ENCODE measurements around the gene NUDT13. TPM values are rescaled to one million over a fixed set of nuclear protein-coding genes. Genes with fewer than 3 reads are reported as not detected.

NUDT13 gene
- total and polyA plus RNA-seq, 9 of the 15 experiments (the other 6 are each of a cell fraction or from before 2014, with no cell fraction given), result 4.7 to 11.1 (median 5.6) TPM

GRCh38 chr10:73163096-73163495 is 52.8 kb downstream of the NUDT13 start:
- no peak overlapping the region for H2AFZ ChIP-seq (ENCODE audit: low read depth, low read length)
- BruUV-seq (replicated peaks), result no TSS peak
- H3K27ac ChIP-seq (ENCODE audit: extremely low read depth, low read depth, low read length), result no peak overlapping the region
- intact Hi-C loops (cut with micrococcal nuclease), result no loop called here
- no peaks in the 10 kb centered on the region for H3K27me3 ChIP-seq (ENCODE audit: control insufficient read depth in 2 of 2, insufficient read depth in 2 of 2, low read length in 2 of 2)
- DNase-seq (ENCODE audit: extremely low read depth in 1 of 4, low spot score in 3 of 4), result no peak
- H3K4me1 ChIP-seq (replicated peaks in 1 of 2; ENCODE audit: control insufficient read depth in 2 of 2, insufficient read depth in 2 of 2, low read length in 2 of 2), result peaks cover 0 to 4% of the 10 kb centered on the region in 2 experiments; a peak in 1 of 5 replicates
- ChIA-PET CTCF (ENCODE audit: low intra/inter-chr PET ratio) (no interaction called here), POLR2A (interaction anchor here (0.9 to 1.6 kb wide), 6 partner anchors 9 to 66 kb away, joined by 3 to 5 read pairs (median 3); no protein-coding TSS in a partner anchor)
- 100% methylated on average over 2 of the region's 2 CpGs for WGBS (ENCODE audit: insufficient coverage, low coverage, missing lambda C conversion rate)
- H3K4me2 ChIP-seq (ENCODE audit: insufficient read depth, low read length), result no peak overlapping the region
- ATAC-seq, result no peak
- H3K9me3 ChIP-seq (replicated peaks; ENCODE audit: control insufficient read depth, insufficient read depth, low read depth, low read length), result no peaks in the 10 kb centered on the region
- peaks cover 81% of the 10 kb centered on the region for H3K79me2 ChIP-seq (ENCODE audit: control insufficient read depth, insufficient read depth, low read length)
- no peaks in the 10 kb centered on the region for H4K20me1 ChIP-seq (replicated peaks; ENCODE audit: control insufficient read depth, insufficient read depth, low read length)
- H3K9me1 ChIP-seq (ENCODE audit: control insufficient read depth, insufficient read depth, low read length), result no peaks in the 10 kb centered on the region
- TF ChIP-seq POLR2AphosphoS5 (IDR thresholded peaks at IDR 0.05; ENCODE audit: control insufficient read depth, insufficient read depth, low read depth, low read length) (no peak), KAT7 (CRISPR knock-in tag; IDR thresholded peaks at IDR 0.05; ENCODE audit: borderline replicate concordance) (peak; percentile 34; the same call in 1 of the 2 replicates), RBFOX2 (IDR thresholded peaks at IDR 0.05; ENCODE audit: low read depth, low read length) (peak; percentile 31; the same call in 1 of the 2 replicates)
- peaks cover 56% of the 10 kb centered on the region for H3K36me3 ChIP-seq (ENCODE audit: control insufficient read depth, insufficient read depth, low read length)
- in situ Hi-C loops (cut with MboI), result no loop called here
- H3K4me3 ChIP-seq, result no peak overlapping the region
- no peak overlapping the region for H3K9ac ChIP-seq (ENCODE audit: insufficient read depth in 1 of 2, low read depth in 2 of 2, low read length in 2 of 2)
- FAIRE-seq, result no peak

GRCh38 chr10:73166972-73167371 is 56.7 kb downstream of the NUDT13 start:
- H2AFZ ChIP-seq (ENCODE audit: low read depth, low read length), result no peak overlapping the region
- 14% methylated on average over 2 of the region's 2 CpGs for WGBS (ENCODE audit: insufficient coverage, low coverage, missing lambda C conversion rate)
- no peaks in the 10 kb centered on the region for H4K20me1 ChIP-seq (replicated peaks; ENCODE audit: control insufficient read depth, insufficient read depth, low read length)
- H3K4me3 ChIP-seq, result peak overlapping the region; percentile 67
- H3K9me1 ChIP-seq (ENCODE audit: control insufficient read depth, insufficient read depth, low read length), result no peaks in the 10 kb centered on the region
- no peaks in the 10 kb centered on the region for H3K9me3 ChIP-seq (replicated peaks; ENCODE audit: control insufficient read depth, insufficient read depth, low read depth, low read length)
- 0 out of 2 replicates have a peak, but pooled peaks have one; percentile 15 for TF ChIP-seq CHAMP1 (IDR thresholded peaks at IDR 0.05)
- TF ChIP-seq RBM25 (IDR thresholded peaks at IDR 0.05; ENCODE audit: low read depth, low read length, severe bottlenecking), result peak; percentile 63
- no peak for TF ChIP-seq COPS2 (conservative IDR thresholded peaks at IDR 0.05)
- TF ChIP-seq ELF4 (CRISPR knock-in tag; IDR thresholded peaks at IDR 0.05), result no peak
- 0 out of 2 replicates have a peak, but pooled peaks have one; percentile 10 for TF ChIP-seq BCOR (IDR thresholded peaks at IDR 0.05)
- H3K4me2 ChIP-seq (ENCODE audit: insufficient read depth, low read length), result peak overlapping the region; percentile 99
- no peak for FAIRE-seq
- ATAC-seq, result no peak
- BruUV-seq (replicated peaks), result no TSS peak
- ChIA-PET CTCF (ENCODE audit: low intra/inter-chr PET ratio) (no interaction called here), POLR2A (interaction anchor here (0.7 to 1.6 kb wide), 3 partner anchors 13 to 57 kb away, joined by 3 to 4 read pairs (median 4); partner anchors contain the start of gene NUDT13)
- H3K27ac ChIP-seq (ENCODE audit: extremely low read depth, low read depth, low read length), result no peak overlapping the region; the same call in 2 of the 3 replicates
- no peak for DNase-seq (ENCODE audit: extremely low read depth in 1 of 4, low spot score in 3 of 4)
- in situ Hi-C loops (cut with MboI), result no loop called here
- peaks cover 62% of the 10 kb centered on the region for H3K79me2 ChIP-seq (ENCODE audit: control insufficient read depth, insufficient read depth, low read length)
- peaks cover 29% of the 10 kb centered on the region for H3K36me3 ChIP-seq (ENCODE audit: control insufficient read depth, insufficient read depth, low read length)
- intact Hi-C loops (cut with micrococcal nuclease), result loop anchor here (5.0 kb wide), 2 partner anchors 50 to 55 kb away; partner anchors contain the start of gene NUDT13
- peaks cover 3 to 4% of the 10 kb centered on the region in 2 experiments; a peak in 2 of 5 replicates for H3K4me1 ChIP-seq (replicated peaks in 1 of 2; ENCODE audit: control insufficient read depth in 2 of 2, insufficient read depth in 2 of 2, low read length in 2 of 2)
- H3K27me3 ChIP-seq (ENCODE audit: control insufficient read depth in 2 of 2, insufficient read depth in 2 of 2, low read length in 2 of 2), result no peaks in the 10 kb centered on the region
- peak overlapping the region in 1 of 2 experiments; percentile 95; a peak in 2 of 4 replicates for H3K9ac ChIP-seq (ENCODE audit: insufficient read depth in 1 of 2, low read depth in 2 of 2, low read length in 2 of 2)

Data from K562 (cell line).